Transverse colon (tissue), 4 donors: ENCODE results near the gene P2RX5. TPM values are rescaled to one million over a fixed set of nuclear protein-coding genes. Genes with fewer than 3 reads are reported as not detected.

Experiments
- DNase-seq: peaks from one replicate; pipeline ENCODE4 v3.0.0-alpha.2; 2019
- H3K27ac ChIP-seq, 4 donors: fragments of 200-600 bp; sonication (generic); 2 replicates each; pipeline ENCODE4 v1.5.1; 2016 to 2018; ENCODE audit warnings: inconsistent platforms in 4 of 4
- H3K27me3 ChIP-seq: fragments of 200-600 bp; sonication (generic); 2 replicates; pipeline ENCODE4 v1.5.1; 2017; ENCODE audit warnings: inconsistent platforms
- H3K36me3 ChIP-seq, 4 donors: fragments of 200-600 bp; sonication (generic); 2 replicates each; pipeline ENCODE4 v1.5.1; 2017 to 2019; ENCODE audit warnings: inconsistent platforms in 4 of 4
- H3K4me1 ChIP-seq, 4 donors: fragments of 200-600 bp; sonication (generic); 2 replicates each; pipeline ENCODE4 v1.5.1; 2017 to 2020; ENCODE audit warnings: inconsistent platforms in 4 of 4
- H3K4me3 ChIP-seq, 4 donors: fragments of 200-600 bp; sonication (generic); 1 replicate in 1 of 4; 2 replicates in 3 of 4; pipeline versions ENCODE4 v1.5.1 to v1.6.1; 2017 to 2019; ENCODE audit warnings: inconsistent platforms in 4 of 4
- H3K9me3 ChIP-seq, 2 donors: fragments of 200-600 bp; sonication (generic); 2 replicates each; pipeline ENCODE4 v1.5.1; 2017 to 2019; ENCODE audit warnings: inconsistent platforms in 2 of 2
- EP300 ChIP-seq: sonication (generic); formaldehyde crosslinking; IDR thresholded peaks from one replicate; pipeline ENCODE4 v1.6.1; 2017; ENCODE audit warnings: antibody characterized with exemption, low read depth
- POLR2A ChIP-seq: fragments of 450-650 bp; IDR thresholded peaks from one replicate; pipeline ENCODE4 v1.6.1; 2016; ENCODE audit warnings: antibody characterized with exemption, mild to moderate bottlenecking, moderate library complexity
- POLR2AphosphoS5 ChIP-seq, 3 donors: sonication (generic); formaldehyde crosslinking; IDR thresholded peaks; one replicate each; pipeline ENCODE4 v1.6.1; 2016; ENCODE audit warnings: antibody characterized with exemption in 3 of 3
- WGBS, 2 donors: methylation state at CpG; one replicate each; pipeline ENCODE4 v1.1.5; 2018; ENCODE audit warnings: low coverage in 1 of 2; 5-methylcytosine and 5-hydroxymethylcytosine counted together
- in situ Hi-C, 4 donors: fragments of 200-750 bp; cut with MboI; loops; one replicate each; pipeline versions ENCODE4 v1.15.0 to v1.15.1; 2017; ENCODE audit warnings: low sequenced_read_pairs in 3 of 4, low pct_ligation_motif_present in 1 of 4, low pct_unique_long_range_greater_than_20kb in 1 of 4
- intact Hi-C: fragments of 100-400 bp; cut with DNase I; formaldehyde crosslinking; loops from one replicate; pipeline ENCODE4 v1.15.1; 2023; ENCODE audit warnings: low total_unique reads
- total RNA-seq, 4 donors: library from RNA; depleted of rRNA; stranded (reverse); fragments of >200 nt; gene quantifications; one replicate each; pipeline ENCODE4 v1.1.0, GENCODE V29; 2016
- TF ChIP-seq, protein P1 (sequence below), 5 experiments: fragments of 200-600 bp in 3 of 5; fragments of 450-650 bp in 2 of 5; sonication (generic) in 3 of 5; IDR thresholded peaks; 1 replicate in 2 of 5; 2 replicates in 3 of 5; pipeline ENCODE4 v1.5.1; 2016 to 2017; ENCODE audit warnings: antibody characterized with exemption in 5 of 5, inconsistent platforms in 3 of 5, mild to moderate bottlenecking in 2 of 5, moderate library complexity in 1 of 5

Gene P2RX5
- total RNA-seq, 4 donors from 2014 or later, result 0.68 to 11.4 (median 2.1) TPM

DNA sequence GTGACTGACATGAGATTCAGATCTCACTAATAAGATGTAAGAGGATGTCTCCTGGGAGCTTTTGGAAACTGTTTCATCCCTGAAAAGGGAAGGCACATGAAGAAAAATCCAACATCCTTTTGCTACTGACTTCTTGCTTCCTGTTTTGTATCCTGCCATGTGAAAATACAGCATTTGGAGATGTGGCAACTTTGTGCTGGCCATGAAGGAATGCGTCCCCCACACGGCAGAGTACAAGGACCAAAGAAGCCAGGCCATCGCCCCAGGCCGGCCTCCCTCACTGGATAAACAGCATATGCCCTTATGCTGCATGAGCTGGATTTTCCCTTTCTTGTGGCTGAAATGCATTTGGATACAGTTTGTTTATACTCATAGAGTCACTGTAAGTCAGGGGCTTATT is 22.2 kb upstream of the P2RX5 start:
- no peak overlapping the region for H3K27ac ChIP-seq
- H3K27me3 ChIP-seq, result no peaks in the 10 kb centered on the region
- DNase-seq, result no peak
- H3K36me3 ChIP-seq, result peaks cover 0 to 49% (median 15%) of the 10 kb centered on the region in 4 donors
- TF ChIP-seq POLR2AphosphoS5 (IDR thresholded peaks at IDR 0.05), result no peak
- no peak for TF ChIP-seq POLR2A
- TF ChIP-seq, protein P1, sequence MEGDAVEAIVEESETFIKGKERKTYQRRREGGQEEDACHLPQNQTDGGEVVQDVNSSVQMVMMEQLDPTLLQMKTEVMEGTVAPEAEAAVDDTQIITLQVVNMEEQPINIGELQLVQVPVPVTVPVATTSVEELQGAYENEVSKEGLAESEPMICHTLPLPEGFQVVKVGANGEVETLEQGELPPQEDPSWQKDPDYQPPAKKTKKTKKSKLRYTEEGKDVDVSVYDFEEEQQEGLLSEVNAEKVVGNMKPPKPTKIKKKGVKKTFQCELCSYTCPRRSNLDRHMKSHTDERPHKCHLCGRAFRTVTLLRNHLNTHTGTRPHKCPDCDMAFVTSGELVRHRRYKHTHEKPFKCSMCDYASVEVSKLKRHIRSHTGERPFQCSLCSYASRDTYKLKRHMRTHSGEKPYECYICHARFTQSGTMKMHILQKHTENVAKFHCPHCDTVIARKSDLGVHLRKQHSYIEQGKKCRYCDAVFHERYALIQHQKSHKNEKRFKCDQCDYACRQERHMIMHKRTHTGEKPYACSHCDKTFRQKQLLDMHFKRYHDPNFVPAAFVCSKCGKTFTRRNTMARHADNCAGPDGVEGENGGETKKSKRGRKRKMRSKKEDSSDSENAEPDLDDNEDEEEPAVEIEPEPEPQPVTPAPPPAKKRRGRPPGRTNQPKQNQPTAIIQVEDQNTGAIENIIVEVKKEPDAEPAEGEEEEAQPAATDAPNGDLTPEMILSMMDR (IDR thresholded peaks at IDR 0.05), result no peak
- TF ChIP-seq EP300, result no peak
- H3K9me3 ChIP-seq, result no peaks in the 10 kb centered on the region
- 79% methylated on average over 4 of the region's 4 CpGs; no CpG with 5 or more reads in 1 of the 2 donors for WGBS, 2 donors
- in situ Hi-C loops, result no loop called here
- peaks cover 6 to 38% (median 20%) of the 10 kb centered on the region in 4 donors for H3K4me1 ChIP-seq
- no peak overlapping the region for H3K4me3 ChIP-seq
- intact Hi-C loops, result no loop called here

DNA sequence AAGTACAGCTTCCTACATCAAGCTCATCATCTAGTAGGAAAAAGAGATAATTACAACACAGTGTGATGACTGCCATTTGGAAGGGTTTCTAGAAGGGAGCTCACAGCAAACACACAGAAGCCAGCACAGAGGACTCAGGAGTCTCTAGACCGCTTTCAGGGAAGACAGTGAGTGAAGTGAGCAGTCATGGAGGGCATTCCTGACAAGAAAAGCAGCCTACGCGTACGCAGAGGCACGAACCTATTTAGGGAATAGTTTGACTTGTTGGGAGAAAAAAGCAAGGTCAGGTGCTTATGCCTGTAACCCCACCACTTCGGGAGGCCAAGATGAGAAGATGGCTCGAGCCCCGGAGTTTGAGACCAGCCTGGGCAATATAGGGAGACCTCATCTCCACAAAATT is 19.3 kb upstream of the P2RX5 start:
- DNase-seq, result no peak
- intact Hi-C loops, result no loop called here
- Histone ChIP-seq H3K4me1 (peaks cover 0 to 15% (median 6%) of the 10 kb centered on the region in 4 donors), H3K36me3 (peaks cover 0 to 50% (median 15%) of the 10 kb centered on the region in 4 donors), H3K27ac (no peak overlapping the region), H3K27me3 (no peaks in the 10 kb centered on the region), H3K4me3 (no peak overlapping the region), H3K9me3 (no peaks in the 10 kb centered on the region)
- in situ Hi-C loops, result no loop called here
- WGBS, 2 donors, result 82% methylated on average over 8 of the region's 8 CpGs; no CpG with 5 or more reads in 1 of the 2 donors
- TF ChIP-seq, protein P1 (IDR thresholded peaks at IDR 0.05), result no peak

DNA sequence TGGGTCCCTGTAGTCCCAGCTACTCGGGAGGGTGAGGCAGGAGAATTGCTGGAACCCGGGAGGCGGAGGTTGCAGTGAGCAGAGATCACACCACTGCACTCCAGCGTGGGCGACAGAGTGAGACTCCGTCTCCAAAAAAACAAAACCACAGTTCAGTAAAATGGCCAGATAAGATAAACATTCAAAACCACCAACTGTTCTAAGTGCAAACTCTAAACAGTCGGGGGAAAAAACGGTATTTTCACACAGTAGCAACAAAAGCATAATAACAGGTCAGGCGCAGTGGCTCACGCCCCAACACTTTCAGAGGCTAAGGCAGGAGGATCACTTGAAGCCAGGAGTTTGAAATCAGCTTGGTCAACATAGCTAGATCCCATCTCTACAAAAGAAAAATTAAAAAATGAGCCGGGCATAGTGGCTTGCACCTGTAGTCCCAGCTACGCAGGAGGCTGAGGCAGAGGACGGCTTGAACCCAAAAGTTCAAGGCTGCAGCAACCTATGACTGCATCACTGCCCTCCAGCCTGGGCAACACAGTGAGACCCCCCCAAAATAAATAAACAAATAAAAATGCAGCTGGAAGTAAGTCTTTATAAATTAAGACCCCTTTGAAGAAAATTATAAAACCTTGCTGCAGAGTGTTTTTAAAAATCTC is 17.0 kb upstream of the P2RX5 start:
- H3K27ac ChIP-seq, result peak overlapping the region in 1 of 4 donors; percentile 34
- intact Hi-C loops, result no loop called here
- TF ChIP-seq POLR2AphosphoS5 (IDR thresholded peaks at IDR 0.05) (no peak), EP300 (no peak), POLR2A (no peak)
- TF ChIP-seq, protein P1 (IDR thresholded peaks at IDR 0.05), result no peak
- H3K4me3 ChIP-seq, result no peak overlapping the region
- DNase-seq, result no peak
- 59 to 66% methylated on average over 6 to 13 of the region's 13 CpGs for WGBS, 2 donors
- H3K9me3 ChIP-seq, result no peaks in the 10 kb centered on the region
- no peaks in the 10 kb centered on the region for H3K27me3 ChIP-seq
- in situ Hi-C loops, result no loop called here
- peaks cover 0 to 3% (median 0%) of the 10 kb centered on the region in 4 donors for H3K4me1 ChIP-seq
- H3K36me3 ChIP-seq, result peaks cover 0 to 47% (median 13%) of the 10 kb centered on the region in 4 donors

DNA sequence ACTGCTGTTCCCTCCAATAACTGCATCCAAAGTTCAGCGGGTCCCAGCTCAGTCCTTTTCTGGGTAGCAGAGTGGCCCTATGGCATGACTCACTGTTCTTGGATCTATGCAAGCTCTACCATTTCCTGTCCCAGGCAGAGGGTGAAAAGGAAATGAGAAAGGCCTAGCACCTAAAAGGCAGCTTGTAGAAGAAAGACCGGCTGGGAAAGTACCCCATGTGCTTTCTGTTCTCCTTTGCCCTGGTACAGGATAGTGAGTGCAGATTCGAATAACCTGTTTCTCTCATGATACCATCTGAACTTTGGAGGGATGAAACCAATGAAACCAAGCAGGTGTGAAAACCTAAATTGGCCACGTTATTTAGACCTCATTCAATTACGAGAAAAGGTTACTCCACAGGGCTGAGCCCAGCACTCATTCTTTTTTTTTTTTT is 15.0 kb upstream of the P2RX5 start:
- DNase-seq, result peak; percentile 53

More for the DNA sequence above, 15.0 kb upstream of the P2RX5 start:
- Histone ChIP-seq H3K36me3 (peaks cover 0 to 27% (median 7%) of the 10 kb centered on the region in 4 donors), H3K27ac (peak overlapping the region; percentile 40 to 71 (median 43)), H3K4me1 (peaks cover 0 to 3% (median 0%) of the 10 kb centered on the region in 4 donors), H3K27me3 (no peaks in the 10 kb centered on the region), H3K9me3 (no peaks in the 10 kb centered on the region), H3K4me3 (no peak overlapping the region)
- intact Hi-C loops (no loop called here), in situ Hi-C loops (no loop called here)
- WGBS, 2 donors, result 53 to 64% methylated on average over 3 to 5 of the region's 5 CpGs
- TF ChIP-seq EP300, result no peak
- no peak for TF ChIP-seq POLR2A
- peak in 1 of 3 donors; percentile 41 for TF ChIP-seq POLR2AphosphoS5 (IDR thresholded peaks at IDR 0.05)
- TF ChIP-seq, protein P1 (IDR thresholded peaks at IDR 0.05), result no peak
